Limb (tissue), 2 donors: ENCODE data around the gene CKLF.
"Not testable (repeated sequence)": the region's sequence is repeated elsewhere in the genome, so short reads cannot be mapped to it uniquely, and the experiment has no call there.

Source experiments
- DNase-seq, 2 donors: peaks; one replicate each; pipeline ENCODE4 v3.0.0-alpha.2; 2016; ENCODE audit errors: extremely low spot score in 2 of 2

Gene CKLF

GRCh38 chr16:66596986-66597848 is 44.8 kb downstream of the CKLF start:
- no peak for DNase-seq

DNA sequence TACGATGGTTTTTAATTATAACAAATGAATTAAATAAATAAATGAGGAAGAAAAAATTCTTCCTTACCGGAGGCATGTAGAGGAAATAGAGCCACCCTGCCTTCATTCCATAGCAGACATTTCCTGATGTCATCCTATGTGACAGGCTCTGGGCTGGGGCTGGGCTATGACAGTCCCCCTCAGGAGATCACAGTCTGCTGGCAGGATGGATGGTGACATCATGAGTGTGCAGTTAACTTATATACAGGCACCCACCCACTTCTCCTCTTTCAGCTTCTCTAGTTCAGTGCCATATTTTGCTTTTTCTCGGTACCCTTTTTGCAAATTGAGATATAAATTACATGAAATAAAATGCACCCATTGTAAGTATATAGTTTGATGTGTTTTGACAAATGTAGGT is 45.7 kb downstream of the CKLF start:
- DNase-seq: no peak

- no peak for DNase-seq
Measured at GRCh38 chr16:66599726-66600125, 47.4 kb downstream of the CKLF start.

GRCh38 chr16:66600477-66600876 is 48.1 kb downstream of the CKLF start:
- DNase-seq: no peak

DNA sequence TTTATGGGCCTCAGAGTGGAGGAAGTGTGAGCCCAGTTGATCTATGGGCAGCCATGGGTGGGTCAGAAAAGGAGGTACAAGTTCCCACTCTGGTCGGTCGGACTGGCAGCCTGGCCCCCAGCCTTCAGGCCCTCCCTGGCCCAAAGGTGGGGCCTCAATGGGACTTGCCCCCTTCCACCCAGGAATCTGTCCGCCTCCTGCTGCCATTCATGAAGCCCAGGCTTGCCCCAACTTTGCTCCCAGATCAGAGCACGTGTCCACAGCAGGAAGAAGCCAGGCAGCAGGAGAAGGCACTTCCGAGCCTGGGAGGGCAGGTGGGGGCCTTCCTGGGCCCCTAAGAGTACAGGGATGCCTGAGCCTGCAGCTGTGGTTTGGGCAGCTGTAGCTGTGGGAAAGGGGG is 49.1 kb downstream of the CKLF start:
- DNase-seq: no peak

DNA sequence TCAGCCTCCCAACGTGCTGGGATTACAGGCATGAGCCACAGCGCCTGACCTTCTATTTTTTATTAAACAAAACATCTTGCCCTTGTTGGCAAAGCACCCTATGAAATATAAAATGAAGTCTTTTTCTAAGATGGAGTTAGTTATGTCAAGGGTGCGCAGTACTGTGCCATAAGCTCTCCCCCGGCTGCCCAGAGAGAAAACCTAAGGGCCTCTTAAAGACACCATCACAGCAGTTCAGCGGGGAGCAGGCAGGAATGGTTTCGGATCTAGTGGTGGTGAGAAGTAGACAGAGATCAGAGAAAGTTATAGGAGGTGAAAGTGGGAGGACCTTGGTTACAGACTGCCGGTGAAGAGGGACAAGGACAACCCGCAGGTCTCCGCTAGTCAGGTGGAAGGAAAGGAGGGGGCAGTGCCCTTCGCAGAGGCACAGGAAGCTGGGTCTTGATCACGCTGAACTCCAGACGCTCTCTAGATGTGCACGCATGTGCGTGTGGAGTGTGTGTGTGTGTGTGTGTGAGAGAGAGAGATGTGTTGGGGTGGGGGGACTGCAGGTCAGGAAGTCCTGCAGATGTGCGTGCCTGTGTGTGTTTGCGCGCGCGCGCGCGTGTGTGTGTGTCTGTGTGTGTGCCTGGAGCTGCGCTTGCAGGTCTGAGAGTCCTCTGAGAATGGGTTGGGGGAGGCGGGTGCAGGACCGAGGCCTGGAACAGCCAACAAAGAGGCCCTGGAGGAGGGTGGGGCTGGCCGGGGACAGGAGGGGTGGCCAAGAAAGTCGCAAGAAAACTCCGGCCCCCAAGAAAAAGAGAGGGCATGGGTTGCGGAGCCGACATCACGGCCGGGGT is 51.4 kb downstream of the CKLF start:
- peak; percentile 62 to 84 for DNase-seq

- peak; percentile 72 to 93 for DNase-seq
Measured at GRCh38 chr16:66604376-66605176, 52.2 kb downstream of the CKLF start, which contains the start of gene CMTM3. CMTM3 (plus strand) TSS chr16:66604704; CDS start chr16:66604806, 102 bp downstream.

DNA sequence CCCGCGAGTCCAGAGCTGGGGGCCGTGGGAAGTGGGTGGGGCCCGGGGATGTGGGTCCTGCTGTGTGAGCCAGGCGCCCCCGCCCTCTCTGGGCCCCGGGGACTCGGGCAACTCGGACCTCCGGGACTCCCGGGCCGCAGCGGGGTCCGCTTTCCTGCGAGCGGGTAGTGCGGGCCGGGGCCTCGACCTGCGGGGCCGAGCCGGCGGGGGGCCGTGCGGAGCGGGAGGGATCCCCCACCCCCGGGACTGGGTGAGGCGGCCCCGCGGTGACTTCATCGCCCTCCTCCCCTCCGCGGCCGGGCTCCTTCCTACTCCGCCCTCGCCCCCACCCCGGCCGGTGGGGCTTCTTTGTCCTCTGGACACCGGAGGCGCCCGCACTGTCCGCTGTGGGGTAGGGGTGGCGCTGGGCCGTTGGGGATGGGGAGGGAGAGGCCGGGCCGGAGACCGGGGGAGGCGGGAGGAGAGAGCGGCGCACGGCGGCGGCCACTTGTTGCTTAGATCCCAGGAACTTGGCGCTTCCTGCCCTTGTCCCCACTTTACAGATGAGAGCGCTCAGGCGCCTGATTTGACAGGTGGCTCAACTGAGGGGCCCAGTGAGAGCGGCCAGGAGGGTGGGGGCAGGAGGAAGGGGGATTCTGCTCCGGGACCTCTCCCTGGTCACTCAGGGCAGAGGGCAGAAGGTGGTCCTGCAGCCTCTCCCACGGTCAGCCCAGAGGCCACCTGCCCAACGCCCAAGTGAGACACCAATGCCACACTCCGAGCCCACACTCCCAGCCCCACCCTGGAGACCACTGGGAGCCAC is 53.0 kb downstream of the CKLF start:
- DNase-seq: peak in 1 of 2 donors; percentile 75

GRCh38 chr16:66605979-66606751 is 53.8 kb downstream of the CKLF start:
- no peak for DNase-seq

GRCh38 chr16:66608241-66609138 is 56.1 kb downstream of the CKLF start:
- peak; percentile 76 to 92 for DNase-seq

DNA sequence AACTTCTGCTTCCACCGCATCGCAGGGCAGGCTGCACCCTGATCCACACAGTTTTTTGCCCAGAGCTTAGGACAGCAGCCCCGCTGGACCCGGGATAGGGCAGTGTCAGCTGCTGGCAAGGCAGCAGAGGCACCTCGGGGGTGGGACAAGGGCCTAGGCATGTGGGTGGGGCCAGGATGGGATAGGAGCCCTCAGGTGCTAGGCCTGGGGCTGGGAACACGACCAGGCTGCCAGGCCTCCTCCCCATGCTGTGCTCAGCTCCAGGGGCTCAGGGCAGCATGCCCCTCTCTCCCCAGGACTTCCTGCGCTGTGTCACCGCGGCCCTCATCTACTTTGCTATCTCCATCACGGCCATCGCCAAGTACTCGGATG is 56.7 kb downstream of the CKLF start:
- no peak for DNase-seq

GRCh38 chr16:66610111-66610820 is 57.9 kb downstream of the CKLF start:
- no peak for DNase-seq

- DNase-seq: not testable (repeated sequence)
Measured at GRCh38 chr16:66611911-66612310, 59.5 kb downstream of the CKLF start.

DNA sequence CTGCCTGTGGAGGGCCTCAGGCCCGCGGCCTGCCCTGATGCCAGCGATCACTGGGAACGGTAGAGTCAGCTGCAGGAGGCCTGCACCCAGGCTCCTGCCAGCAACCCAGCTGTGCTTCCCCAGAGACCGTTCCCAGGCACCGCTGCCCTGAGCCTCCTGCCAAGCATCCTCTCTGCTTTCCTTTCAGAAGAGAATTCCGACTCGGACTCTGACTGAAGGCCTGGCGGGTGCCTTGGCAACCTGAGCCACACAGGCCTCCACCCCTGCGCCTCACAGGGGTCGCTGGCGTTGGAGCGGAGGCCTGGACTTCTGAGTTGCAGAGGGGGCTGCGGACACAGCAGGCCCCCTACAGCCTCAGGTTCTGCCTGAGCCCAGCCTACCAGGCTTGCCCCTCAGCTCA is 60.0 kb downstream of the CKLF start:
- no peak for DNase-seq

DNA sequence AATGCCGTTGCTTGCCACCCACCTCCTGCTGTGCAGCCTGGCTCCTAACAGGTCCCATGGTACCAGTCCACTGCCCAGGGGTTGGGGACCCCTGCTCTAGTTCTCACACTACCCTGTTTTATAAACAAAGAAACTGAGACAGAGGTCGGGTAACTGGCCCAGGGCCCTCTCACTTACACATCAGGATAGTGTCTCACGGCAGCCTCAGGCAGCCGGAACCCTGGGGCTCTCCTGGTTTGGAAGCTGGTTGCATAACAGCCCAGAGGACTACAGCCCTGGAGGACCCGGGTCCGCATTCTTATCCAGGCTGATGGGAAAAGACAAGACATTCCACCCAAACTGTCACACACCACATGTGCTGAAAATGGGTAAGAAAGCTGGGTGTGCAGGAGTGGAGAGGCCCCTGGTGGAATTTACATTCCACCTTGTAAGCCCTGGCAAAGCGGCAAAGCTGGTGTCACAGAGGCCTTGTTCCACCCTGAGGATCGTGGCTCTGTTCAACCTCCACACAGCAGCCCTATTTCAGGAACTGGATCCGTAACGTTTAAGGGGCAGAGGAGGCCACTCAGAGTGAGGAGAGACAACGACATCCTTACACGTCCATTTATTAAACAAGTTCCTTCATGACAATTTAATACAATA is 61.9 kb downstream of the CKLF start:
- no peak for DNase-seq
